A549 (cell line): ENCODE results near the gene CDCA7L. TPM values are rescaled to one million over a fixed set of nuclear protein-coding genes. Genes with fewer than 3 reads are reported as not detected.

Experiments used
- ATAC-seq, 2 experiments: fragments of 200-7000 bp in 1 of 2; fragments of >200 bp in 1 of 2; cut with Nextera tagmentation in 1 of 2; cut with Tn5 transposase in 1 of 2; 3 replicates each; pipeline versions ENCODE4 v1.8.0 to v1.9.1; 2018 to 2020; ENCODE audit warnings: mild to moderate bottlenecking in 1 of 2, moderate library complexity in 1 of 2
- CTCF ChIA-PET: fragments of 300-600 bp; sonication (Branson Sonifier 250); formaldehyde crosslinking; extraction: SDS; loops from one replicate; lab custom pipeline; 2021; ENCODE audit warnings: antibody characterized with exemption, inconsistent platforms; lab: Yijun Ruan, JAX
- POLR2A ChIA-PET: fragments of 350-600 bp; formaldehyde crosslinking; extraction: SDS; loops from one replicate; lab custom pipeline; 2021; ENCODE audit warnings: antibody characterized with exemption, inconsistent platforms; lab: Yijun Ruan, JAX
- DNase-seq, 2 experiments: peaks; one replicate each; pipeline versions ENCODE4 v3.0.0 to v3.0.0-alpha.2; 2011 to 2016; ENCODE audit warnings: low read depth in 1 of 2, low spot score in 1 of 2
- FAIRE-seq: peaks from 2 replicates; lab custom pipeline; 2011; peaks lifted over from hg19 to GRCh38; lab: Jason Lieb, UNC
- H3K27ac ChIP-seq, 2 experiments: fragments of >200 bp; sonication (Bioruptor Twin); formaldehyde crosslinking; 3 replicates each; pipeline ENCODE4 v1.5.1; 2016 to 2017
- H3K4me1 ChIP-seq: fragments of >200 bp; sonication (Bioruptor Twin); formaldehyde crosslinking; 3 replicates; pipeline ENCODE4 v1.6.1; 2016
- H3K4me2 ChIP-seq: fragments of >200 bp; sonication (Bioruptor Twin); formaldehyde crosslinking; 3 replicates; pipeline ENCODE4 v1.6.1; 2016
- H3K4me3 ChIP-seq: fragments of >200 bp; sonication (Bioruptor Twin); formaldehyde crosslinking; 3 replicates; pipeline ENCODE4 v1.5.1; 2016
- H3K9me3 ChIP-seq: fragments of >200 bp; sonication (Bioruptor Twin); formaldehyde crosslinking; 3 replicates; pipeline ENCODE4 v1.6.1; 2016
- BHLHE40 ChIP-seq: IDR thresholded peaks from 2 replicates; pipeline ENCODE4 v1.6.1; 2012; ENCODE audit warnings: low read depth, low read length, inconsistent platforms
- CHD2 ChIP-seq: fragments of 150-350 bp; IDR thresholded peaks from 2 replicates; pipeline ENCODE4 v1.6.1; 2014; ENCODE audit warnings: low read length; ENCODE audit not compliant: partially characterized antibody
- CTCF ChIP-seq: fragments of >200 bp; sonication (Bioruptor Twin); formaldehyde crosslinking; IDR thresholded peaks from 3 replicates; pipeline ENCODE4 v1.5.1; 2016
- EHF ChIP-seq: fragments of 250-450 bp; sonication (Bioruptor Pico); IDR thresholded peaks from 2 replicates; pipeline ENCODE4 v1.5.0; 2020; ENCODE audit warnings: mild to moderate bottlenecking
- EHMT2 ChIP-seq: fragments of 200-600 bp; sonication (generic); IDR thresholded peaks from 2 replicates; pipeline ENCODE4 v1.6.1; 2016; ENCODE audit warnings: antibody characterized with exemption, low read depth, mild to moderate bottlenecking, moderate library complexity
- FOSB ChIP-seq: fragments of 250-450 bp; sonication (Bioruptor Pico); IDR thresholded peaks from 2 replicates; pipeline ENCODE4 v1.5.0; 2020; ENCODE audit warnings: mild to moderate bottlenecking, moderate library complexity
- FOSL2 ChIP-seq, 2 experiments: fragments of 450-650 bp in 1 of 2; fragments of >200 bp in 1 of 2; sonication (Bioruptor Twin) in 1 of 2; formaldehyde crosslinking; IDR thresholded peaks; 2 replicates each; pipeline versions ENCODE4 v1.5.0 to v1.6.1; 2016 to 2020; ENCODE audit warnings: mild to moderate bottlenecking in 1 of 2, moderate library complexity in 1 of 2
- HDAC2 ChIP-seq: fragments of 200-600 bp; sonication (generic); IDR thresholded peaks from 2 replicates; pipeline ENCODE4 v1.6.1; 2016
- HES2 ChIP-seq: fragments of >200 bp; sonication (Bioruptor Twin); formaldehyde crosslinking; IDR thresholded peaks from 2 replicates; pipeline ENCODE4 v1.6.1; 2016
- HEYL ChIP-seq: fragments of 250-450 bp; sonication (Bioruptor Pico); IDR thresholded peaks from 2 replicates; pipeline ENCODE4 v1.8.0; 2021; ENCODE audit warnings: mild to moderate bottlenecking, moderate library complexity
- HMGXB4 ChIP-seq: fragments of 250-450 bp; sonication (Bioruptor Pico); IDR thresholded peaks from 2 replicates; pipeline ENCODE4 v1.5.0; 2021; ENCODE audit warnings: mild to moderate bottlenecking, moderate library complexity, borderline replicate concordance
- HOXB13 ChIP-seq: fragments of 250-450 bp; sonication (Bioruptor Pico); IDR thresholded peaks from 2 replicates; pipeline ENCODE4 v1.5.0; 2020; ENCODE audit warnings: low read depth, mild to moderate bottlenecking, moderate library complexity
- JUNB ChIP-seq: fragments of >200 bp; sonication (Bioruptor Twin); formaldehyde crosslinking; IDR thresholded peaks from 2 replicates; pipeline ENCODE4 v1.6.1; 2016
- KDM1A ChIP-seq: fragments of 200-600 bp; sonication (generic); IDR thresholded peaks from 2 replicates; pipeline ENCODE4 v1.6.1; 2016; ENCODE audit warnings: low read depth, mild to moderate bottlenecking
- KDM5A ChIP-seq: fragments of 200-600 bp; sonication (generic); IDR thresholded peaks from 2 replicates; pipeline ENCODE4 v1.6.1; 2016; ENCODE audit warnings: antibody characterized with exemption, mild to moderate bottlenecking
- MAFK ChIP-seq: fragments of 450-650 bp; IDR thresholded peaks from 2 replicates; pipeline ENCODE4 v1.6.1; 2014; ENCODE audit not compliant: partially characterized antibody
- MAX ChIP-seq: IDR thresholded peaks from 2 replicates; pipeline ENCODE4 v1.6.1; 2012
- MAZ ChIP-seq: fragments of 150-350 bp; IDR thresholded peaks from 2 replicates; pipeline ENCODE4 v1.6.1; 2014; ENCODE audit warnings: antibody characterized with exemption, low read depth, low read length, borderline replicate concordance
- NFE2L2 ChIP-seq: fragments of 150-350 bp; conservative IDR thresholded peaks from 2 replicates; pipeline ENCODE4 v1.6.1; 2014; ENCODE audit warnings: low read length
- NPAS2 ChIP-seq: fragments of 250-450 bp; sonication (Bioruptor Pico); IDR thresholded peaks from 2 replicates; pipeline ENCODE4 v1.8.0; 2022; ENCODE audit warnings: mild to moderate bottlenecking, moderate library complexity, borderline replicate concordance
- NR3C1 ChIP-seq: fragments of >200 bp; sonication (Bioruptor Twin); formaldehyde crosslinking; IDR thresholded peaks from 3 replicates; pipeline ENCODE4 v1.6.1; 2017
- PBX3 ChIP-seq: IDR thresholded peaks from 2 replicates; pipeline ENCODE4 v1.6.1; 2012
- POLR2A ChIP-seq: IDR thresholded peaks from 2 replicates; pipeline ENCODE4 v1.6.1; 2012; ENCODE audit warnings: mild to moderate bottlenecking, low read length
- POLR2AphosphoS2 ChIP-seq: conservative IDR thresholded peaks from 2 replicates; pipeline ENCODE4 v1.6.1; 2012; ENCODE audit warnings: low read length, improper control_type of control experiment, inconsistent platforms
- RAD21 ChIP-seq, 2 experiments: fragments of >200 bp in 1 of 2; sonication (Bioruptor Twin) in 1 of 2; formaldehyde crosslinking in 1 of 2; IDR thresholded peaks in 1 of 2; conservative IDR thresholded peaks in 1 of 2; 2 replicates in 1 of 2; 3 replicates in 1 of 2; pipeline ENCODE4 v1.6.1; 2012 to 2018; ENCODE audit warnings: inconsistent platforms in 1 of 2
- RCOR1 ChIP-seq: fragments of 150-350 bp; IDR thresholded peaks from 2 replicates; pipeline ENCODE4 v1.6.1; 2014; ENCODE audit warnings: antibody characterized with exemption, low read length, low read depth
- SMC3 ChIP-seq: fragments of >200 bp; sonication (Bioruptor Twin); formaldehyde crosslinking; IDR thresholded peaks from 3 replicates; pipeline ENCODE4 v1.6.1; 2018; ENCODE audit warnings: inconsistent platforms
- TFCP2L1 ChIP-seq: fragments of 250-450 bp; sonication (Bioruptor Pico); IDR thresholded peaks from 2 replicates; pipeline ENCODE4 v1.5.0; 2021; ENCODE audit warnings: mild to moderate bottlenecking
- ZNF302 ChIP-seq: fragments of 250-450 bp; sonication (Bioruptor Pico); IDR thresholded peaks from 2 replicates; pipeline ENCODE4 v1.9.0; 2021; ENCODE audit warnings: inconsistent platforms, mild to moderate bottlenecking, moderate library complexity
- ZSCAN20 ChIP-seq: fragments of 250-450 bp; sonication (Bioruptor Pico); IDR thresholded peaks from 2 replicates; pipeline ENCODE4 v1.8.0; 2022; ENCODE audit warnings: mild to moderate bottlenecking, moderate library complexity
- WGBS: methylation state at CpG from one replicate; pipeline ENCODE4 v1.1.6; 2017; ENCODE audit errors: missing lambda C conversion rate; 5-methylcytosine and 5-hydroxymethylcytosine counted together
- polyA plus RNA-seq, 4 experiments: library from polyadenylated mRNA; depleted of rRNA in 3 of 4; stranded (reverse); fragments of >200 nt; fragmentation: RNase III in 1 of 4; extraction: RNeasy Plus Mini Kit Qiagen cat#74134 plus additional on column Dnase treatment in 1 of 4; gene quantifications; 2 replicates in 3 of 4; 3 replicates in 1 of 4; pipeline ENCODE4 v1.2.3, GENCODE V29; 2011 to 2017

CDCA7L gene
- polyA plus RNA-seq, 2 of the 4 experiments (the other 2 are of a cell fraction) = 20.8 to 27.8 TPM

GRCh38 chr7:21883069-21883468 is 62.6 kb downstream of the CDCA7L start:
- FAIRE-seq = no peak
- H3K27ac ChIP-seq = no peak overlapping the region
- CTCF ChIA-PET = interaction anchor here (1.1 kb wide), 1 partner anchor 61 kb away, joined by 4 read pairs; no protein-coding TSS in a partner anchor
- TF ChIP-seq MAZ (no peak), POLR2A (no peak), RAD21 (conservative IDR thresholded peaks at IDR 0.05 in 1 of 2, IDR thresholded peaks at IDR 0.05 in 1 of 2) (no peak), NR3C1 (no peak), MAX (no peak), CTCF (no peak), BHLHE40 (no peak), JUNB (no peak), ZSCAN20 (no peak), EHMT2 (no peak), KDM5A (no peak), ZNF302 (CRISPR knock-in tag) (no peak), HEYL (CRISPR knock-in tag) (no peak), SMC3 (no peak), HOXB13 (CRISPR knock-in tag) (no peak), PBX3 (no peak), NPAS2 (CRISPR knock-in tag) (no peak), CHD2 (no peak), TFCP2L1 (CRISPR knock-in tag) (no peak), RCOR1 (no peak)
- WGBS = 84% methylated on average over 3 of the region's 3 CpGs
- no peak for ATAC-seq
- H3K9me3 ChIP-seq = no peaks in the 10 kb centered on the region
- no peaks in the 10 kb centered on the region for H3K4me1 ChIP-seq
- H3K4me3 ChIP-seq = no peak overlapping the region
- no peak overlapping the region for H3K4me2 ChIP-seq
- no peak for DNase-seq
- POLR2A ChIA-PET = no interaction called here

GRCh38 chr7:21869785-21870402 is 75.8 kb downstream of the CDCA7L start:
- POLR2A ChIA-PET = no interaction called here
- CTCF ChIA-PET = no interaction called here
- no peak for FAIRE-seq
- H3K4me1 ChIP-seq = peaks cover 4% of the 10 kb centered on the region; the same call in 1 of the 3 replicates
- H3K9me3 ChIP-seq = no peaks in the 10 kb centered on the region
- 0 out of 6 replicates have a peak overlapping the region, but pooled peaks of 1 of the 2 experiments have one; percentile 32 for H3K27ac ChIP-seq
- WGBS = 28% methylated on average over 5 of the region's 5 CpGs
- H3K4me3 ChIP-seq = no peak overlapping the region
- no peak overlapping the region for H3K4me2 ChIP-seq
- peak in 1 of 2 experiments; percentile 14 for DNase-seq
- TF ChIP-seq HES2 = no peak
- TF ChIP-seq POLR2A = no peak
- 0 out of 2 replicates have a peak, but pooled peaks have one; percentile 56 for TF ChIP-seq NFE2L2
- no peak for TF ChIP-seq HMGXB4 (CRISPR knock-in tag)
- no peak for TF ChIP-seq EHF (CRISPR knock-in tag)
- TF ChIP-seq KDM1A = no peak
- TF ChIP-seq FOSB = no peak
- TF ChIP-seq POLR2AphosphoS2 = no peak
- no peak for TF ChIP-seq CTCF
- TF ChIP-seq MAX = no peak
- TF ChIP-seq JUNB = no peak
- no peak for TF ChIP-seq FOSL2 (IDR thresholded peaks at IDR 0.05)
- no peak for TF ChIP-seq FOSL2 (CRISPR knock-in tag; IDR thresholded peaks at IDR 0.05)
- TF ChIP-seq MAFK = peak; percentile 73
- TF ChIP-seq HDAC2 = no peak
- no peak for TF ChIP-seq SMC3
- no peak for TF ChIP-seq MAZ
- ATAC-seq = peak in 1 of 2 experiments; percentile 41; a peak in 2 of 6 replicates
